Activated T-helper 2 cell treated with anti-CD3 and anti-CD28 coated beads, Interferon-gamma antibody, Interleukin-2, Interleukin-4, amounts not matched to agents 10 μg/mL and 5 μg/mL and 100 μg/mL, durations not matched to agents 14 hours and 24 hours and 36 hours (primary cell): Measurements from ENCODE around the gene PKP4. TPM values are rescaled to one million over a fixed set of nuclear protein-coding genes. Genes with fewer than 3 reads are reported as not detected.

Experiments used
- DNase-seq: peaks from one replicate; pipeline ENCODE4 v3.0.0; 2021; ENCODE audit warnings: low spot score
- H3K27ac Mint-ChIP-seq: one replicate; pipeline ENCODE4 v1.8.0; 2021; ENCODE audit warnings: mixed read lengths
- H3K27me3 Mint-ChIP-seq: one replicate; pipeline ENCODE4 v1.8.0; 2021; ENCODE audit warnings: low read depth, mixed read lengths
- H3K36me3 Mint-ChIP-seq: one replicate; pipeline ENCODE4 v1.8.0; 2021; ENCODE audit warnings: low read depth, mixed read lengths
- H3K4me1 Mint-ChIP-seq: one replicate; pipeline ENCODE4 v1.8.0; 2021; ENCODE audit warnings: low read depth, mixed read lengths
- H3K4me3 Mint-ChIP-seq: one replicate; pipeline ENCODE4 v1.8.0; 2021; ENCODE audit warnings: low read depth, mild to moderate bottlenecking, moderate library complexity, mixed read lengths
- H3K9me3 Mint-ChIP-seq: one replicate; pipeline ENCODE4 v1.8.0; 2021; ENCODE audit warnings: mixed read lengths
- intact Hi-C: fragments of 100-400 bp; cut with micrococcal nuclease; formaldehyde crosslinking; loops from one replicate; pipeline ENCODE4 v1.15.1; 2023
- total RNA-seq: library from RNA; stranded (reverse); gene quantifications from 2 replicates; pipeline ENCODE4 v1.2.3, GENCODE V29; 2022

The PKP4 gene
- total RNA-seq, 1 donor from 2014 or later = 26.9 TPM

GRCh38 chr2:158603205-158603604 is 146.5 kb downstream of the PKP4 start:
- Mint-ChIP-seq H3K36me3 (no peaks in the 10 kb centered on the region), H3K4me3 (no peak overlapping the region), H3K4me1 (peaks cover 1% of the 10 kb centered on the region), H3K9me3 (no peaks in the 10 kb centered on the region), H3K27ac (no peak overlapping the region), H3K27me3 (no peaks in the 10 kb centered on the region)
- no peak for DNase-seq
- intact Hi-C loops = no loop called here

- no peaks in the 10 kb centered on the region for H3K36me3 Mint-ChIP-seq
- H3K4me1 Mint-ChIP-seq = peaks cover 1% of the 10 kb centered on the region
- H3K27me3 Mint-ChIP-seq = no peaks in the 10 kb centered on the region
- intact Hi-C loops = no loop called here
- H3K4me3 Mint-ChIP-seq = no peak overlapping the region
- H3K27ac Mint-ChIP-seq = no peak overlapping the region
- no peaks in the 10 kb centered on the region for H3K9me3 Mint-ChIP-seq
- no peak for DNase-seq
Observed at GRCh38 chr2:158603986-158604385, 147.2 kb downstream of the PKP4 start.

DNA sequence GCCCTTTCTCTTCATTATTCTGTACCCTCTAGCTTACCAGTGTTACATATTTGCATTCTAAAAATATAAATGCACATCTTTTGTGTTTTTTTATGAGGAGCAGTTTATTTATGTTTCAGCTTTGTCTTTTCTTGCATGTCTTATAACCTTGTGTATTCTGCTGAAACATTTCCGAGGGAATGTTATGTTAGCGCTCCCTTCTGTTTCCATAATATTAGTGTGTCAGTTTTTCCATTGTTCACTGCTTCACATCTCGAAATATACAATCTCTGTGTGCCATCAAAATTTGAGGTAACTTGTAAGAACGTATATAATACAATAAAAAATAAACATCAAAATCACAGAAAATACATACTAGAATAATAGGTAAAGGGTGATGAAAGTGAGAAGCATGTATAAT is 153.3 kb downstream of the PKP4 start:
- no peaks in the 10 kb centered on the region for H3K36me3 Mint-ChIP-seq
- no peaks in the 10 kb centered on the region for H3K9me3 Mint-ChIP-seq
- H3K27me3 Mint-ChIP-seq = no peaks in the 10 kb centered on the region
- no peak for DNase-seq
- no peaks in the 10 kb centered on the region for H3K4me1 Mint-ChIP-seq
- no peak overlapping the region for H3K27ac Mint-ChIP-seq
- intact Hi-C loops = no loop called here
- H3K4me3 Mint-ChIP-seq = no peak overlapping the region

DNA sequence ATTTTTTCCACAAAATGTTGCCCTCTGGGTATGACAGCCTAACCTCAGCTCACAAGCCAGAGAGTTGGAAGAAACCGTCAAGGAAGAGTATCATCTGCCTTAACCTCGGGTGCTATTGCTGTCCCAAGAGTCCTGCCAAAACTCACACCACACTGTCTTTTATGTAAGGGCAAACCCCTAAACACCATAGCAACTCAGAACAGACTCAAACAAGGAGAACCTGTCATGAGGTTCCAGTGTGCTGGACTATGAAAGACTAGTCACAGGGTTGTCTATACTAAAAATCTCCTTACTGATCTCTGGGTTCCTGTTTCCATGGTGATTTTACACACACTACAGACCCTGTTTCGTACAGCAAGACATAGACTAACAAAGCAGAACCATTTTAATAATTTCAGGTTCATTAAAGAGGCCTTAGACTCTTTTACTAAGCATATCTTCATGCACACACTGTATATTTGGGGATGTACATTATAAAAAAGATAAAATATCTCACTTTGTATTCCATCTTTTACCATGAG is 159.8 kb downstream of the PKP4 start:
- Mint-ChIP-seq H3K36me3 (peaks cover 3% of the 10 kb centered on the region), H3K9me3 (no peaks in the 10 kb centered on the region), H3K4me1 (peaks cover 3% of the 10 kb centered on the region), H3K27me3 (no peaks in the 10 kb centered on the region), H3K27ac (no peak overlapping the region), H3K4me3 (no peak overlapping the region)
- DNase-seq = no peak
- intact Hi-C loops = no loop called here

- H3K27ac Mint-ChIP-seq = no peak overlapping the region
- H3K27me3 Mint-ChIP-seq = no peaks in the 10 kb centered on the region
- H3K4me1 Mint-ChIP-seq = peaks cover 3% of the 10 kb centered on the region
- H3K4me3 Mint-ChIP-seq = no peak overlapping the region
- DNase-seq = no peak
- H3K9me3 Mint-ChIP-seq = no peaks in the 10 kb centered on the region
- intact Hi-C loops = no loop called here
- H3K36me3 Mint-ChIP-seq = peaks cover 9% of the 10 kb centered on the region
Observed at GRCh38 chr2:158618891-158619490, 162.2 kb downstream of the PKP4 start.

- H3K4me3 Mint-ChIP-seq = no peak overlapping the region
- intact Hi-C loops = no loop called here
Observed at GRCh38 chr2:158619496-158619895, 162.7 kb downstream of the PKP4 start.

DNA sequence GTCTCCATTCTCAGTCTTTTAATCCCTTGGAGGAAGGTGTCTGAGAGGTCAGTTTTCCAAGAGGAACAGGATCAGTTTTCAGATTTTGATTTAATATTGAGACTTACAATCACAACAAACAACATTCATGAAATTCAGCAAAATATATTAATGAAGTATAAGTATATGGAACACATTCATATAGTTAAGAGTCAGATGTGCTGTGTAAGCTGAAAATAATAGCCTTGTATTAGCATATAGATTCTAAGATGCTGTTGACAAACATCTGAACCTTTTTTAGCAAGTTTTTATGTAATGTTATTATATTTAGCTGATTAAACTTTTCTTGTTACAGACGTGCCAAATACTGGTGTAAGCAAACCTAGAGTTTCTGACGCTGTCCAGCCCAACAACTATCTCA is 163.9 kb downstream of the PKP4 start:
- Mint-ChIP-seq H3K4me1 (peaks cover 3% of the 10 kb centered on the region), H3K27me3 (no peaks in the 10 kb centered on the region)
- DNase-seq = no peak

More at GRCh38 chr2:158619496-158619895, 162.7 kb downstream of the PKP4 start:
- Mint-ChIP-seq H3K9me3 (no peaks in the 10 kb centered on the region), H3K36me3 (peaks cover 9% of the 10 kb centered on the region), H3K27me3 (no peaks in the 10 kb centered on the region), H3K27ac (no peak overlapping the region), H3K4me1 (peaks cover 3% of the 10 kb centered on the region)
- DNase-seq = no peak

GRCh38 chr2:158624071-158624667 is 167.4 kb downstream of the PKP4 start:
- Mint-ChIP-seq H3K4me1 (peaks cover under 1% of the 10 kb centered on the region), H3K36me3 (peaks cover 12% of the 10 kb centered on the region), H3K27me3 (no peaks in the 10 kb centered on the region), H3K27ac (no peak overlapping the region), H3K4me3 (no peak overlapping the region), H3K9me3 (no peaks in the 10 kb centered on the region)
- intact Hi-C loops = no loop called here
- DNase-seq = no peak

More for the DNA sequence above, 163.9 kb downstream of the PKP4 start:
- Mint-ChIP-seq H3K9me3 (no peaks in the 10 kb centered on the region), H3K36me3 (peaks cover 12% of the 10 kb centered on the region), H3K27ac (no peak overlapping the region), H3K4me3 (no peak overlapping the region)
- intact Hi-C loops = no loop called here

DNA sequence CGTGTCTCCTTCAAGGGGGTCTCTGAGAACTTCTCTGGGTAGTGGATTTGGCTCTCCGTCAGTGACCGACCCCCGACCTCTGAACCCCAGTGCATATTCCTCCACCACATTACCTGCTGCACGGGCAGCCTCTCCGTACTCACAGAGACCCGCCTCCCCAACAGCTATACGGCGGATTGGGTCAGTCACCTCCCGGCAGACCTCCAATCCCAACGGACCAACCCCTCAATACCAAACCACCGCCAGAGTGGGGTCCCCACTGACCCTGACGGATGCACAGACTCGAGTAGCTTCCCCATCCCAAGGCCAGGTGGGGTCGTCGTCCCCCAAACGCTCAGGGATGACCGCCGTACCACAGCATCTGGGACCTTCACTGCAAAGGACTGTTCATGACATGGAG is 168.2 kb downstream of the PKP4 start:
- peaks cover 12% of the 10 kb centered on the region for H3K36me3 Mint-ChIP-seq
- no peaks in the 10 kb centered on the region for H3K4me1 Mint-ChIP-seq
- no peak overlapping the region for H3K4me3 Mint-ChIP-seq

GRCh38 chr2:158629116-158629515 is 172.4 kb downstream of the PKP4 start:
- H3K9me3 Mint-ChIP-seq = no peaks in the 10 kb centered on the region
- peaks cover 8% of the 10 kb centered on the region for H3K36me3 Mint-ChIP-seq
- H3K27ac Mint-ChIP-seq = no peak overlapping the region
- no peak for DNase-seq
- no peaks in the 10 kb centered on the region for H3K4me1 Mint-ChIP-seq
- intact Hi-C loops = no loop called here
- H3K27me3 Mint-ChIP-seq = no peaks in the 10 kb centered on the region
- H3K4me3 Mint-ChIP-seq = no peak overlapping the region

More for the DNA sequence above, 168.2 kb downstream of the PKP4 start:
- Mint-ChIP-seq H3K27ac (no peak overlapping the region), H3K9me3 (no peaks in the 10 kb centered on the region), H3K27me3 (no peaks in the 10 kb centered on the region)
- intact Hi-C loops = no loop called here
- DNase-seq = no peak

DNA sequence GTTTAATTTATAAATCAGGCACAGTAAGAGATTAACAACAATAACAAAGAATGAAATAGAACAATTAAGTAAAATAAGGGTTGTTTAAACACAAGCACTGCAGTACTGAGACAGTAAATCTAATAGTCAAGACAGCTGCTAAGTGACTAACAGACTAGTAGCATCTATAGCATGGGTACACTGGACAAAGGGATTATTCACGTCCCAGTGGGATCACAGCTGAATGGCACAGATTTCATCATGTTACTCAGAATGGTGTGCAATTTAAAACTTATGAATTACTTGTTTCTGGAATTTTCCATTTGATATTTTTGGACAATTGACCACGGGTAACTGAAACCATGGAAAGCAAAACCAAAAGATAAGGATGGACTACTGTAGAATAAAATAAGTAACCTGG is 176.5 kb downstream of the PKP4 start:
- H3K4me1 Mint-ChIP-seq = peaks cover 4% of the 10 kb centered on the region
- peaks cover 9% of the 10 kb centered on the region for H3K36me3 Mint-ChIP-seq
- intact Hi-C loops = no loop called here
- H3K27ac Mint-ChIP-seq = no peak overlapping the region
- no peak overlapping the region for H3K4me3 Mint-ChIP-seq
- no peaks in the 10 kb centered on the region for H3K9me3 Mint-ChIP-seq
- H3K27me3 Mint-ChIP-seq = no peaks in the 10 kb centered on the region
- no peak for DNase-seq

DNA sequence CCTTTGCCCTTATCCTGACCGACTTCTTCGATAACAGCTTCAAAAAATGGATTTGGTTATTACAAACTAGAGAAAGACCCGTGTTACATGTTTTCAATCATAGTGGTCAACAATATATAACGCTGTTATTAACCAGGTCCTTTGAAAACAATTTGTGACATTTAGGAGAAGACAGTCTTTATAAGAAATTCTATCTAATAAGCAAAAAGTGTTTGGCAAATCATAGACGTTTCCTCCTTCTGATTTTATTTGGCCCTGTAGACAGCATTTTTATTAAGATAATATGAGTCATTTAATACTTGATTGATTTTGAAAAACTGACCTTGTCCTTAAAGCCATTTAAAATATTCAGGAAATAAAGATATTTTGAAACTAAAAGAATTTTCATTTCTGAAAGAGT is 177.9 kb downstream of the PKP4 start:
- Mint-ChIP-seq H3K9me3 (no peaks in the 10 kb centered on the region), H3K36me3 (peaks cover 9% of the 10 kb centered on the region)

DNA sequence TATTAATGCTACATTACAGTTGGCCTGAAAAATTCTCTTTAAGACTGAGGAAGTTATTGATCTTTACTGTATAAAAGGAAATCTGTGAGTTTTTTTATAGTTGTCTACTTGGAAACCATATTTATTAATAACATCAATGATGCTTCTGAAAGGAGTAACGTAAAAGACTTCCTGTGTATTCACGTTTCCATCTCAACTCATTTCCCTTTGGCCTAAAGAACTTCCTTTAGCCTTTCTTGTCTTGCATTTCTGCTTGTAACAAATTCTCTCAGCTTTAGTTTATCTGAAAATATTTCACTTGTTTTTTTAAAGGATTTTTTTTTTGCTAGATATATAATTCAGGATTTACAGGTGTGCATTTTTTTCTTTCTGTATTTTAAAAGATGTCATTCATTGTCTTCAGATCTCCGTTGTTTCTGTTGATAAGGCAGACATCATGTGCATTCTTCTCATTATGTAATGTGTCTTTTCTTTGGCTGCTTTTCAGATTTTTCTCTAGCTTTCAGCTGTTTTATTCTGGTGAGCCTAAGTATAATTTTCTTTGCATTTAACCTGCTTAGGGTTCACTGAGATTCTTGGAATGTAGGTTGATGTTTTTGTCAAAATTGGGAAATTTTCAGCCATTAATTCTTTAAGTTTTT is 179.3 kb downstream of the PKP4 start:
- H3K36me3 Mint-ChIP-seq = peaks cover 9% of the 10 kb centered on the region
- H3K4me1 Mint-ChIP-seq = peaks cover 4% of the 10 kb centered on the region
- DNase-seq = no peak
- no peaks in the 10 kb centered on the region for H3K9me3 Mint-ChIP-seq
- H3K27ac Mint-ChIP-seq = no peak overlapping the region
- intact Hi-C loops = no loop called here
- H3K4me3 Mint-ChIP-seq = no peak overlapping the region
- no peaks in the 10 kb centered on the region for H3K27me3 Mint-ChIP-seq

More for the DNA sequence above, 177.9 kb downstream of the PKP4 start:
- Mint-ChIP-seq H3K4me3 (no peak overlapping the region), H3K27ac (no peak overlapping the region), H3K4me1 (peaks cover 4% of the 10 kb centered on the region), H3K27me3 (no peaks in the 10 kb centered on the region)
- intact Hi-C loops = no loop called here
- DNase-seq = no peak
